ENCODE data around the gene EXOC4.
"Not testable (repeated sequence)": the region's sequence is repeated elsewhere in the genome, so short reads cannot be mapped to it uniquely, and the experiment has no call there.

Gene EXOC4

GRCh38 chr7:133641436-133641835 lies 388.6 kb downstream of the EXOC4 start:
- no peak for DNase-seq

- no peak for DNase-seq
These were observed 390.0 kb downstream of the EXOC4 start for GRCh38 chr7:133642907-133643306.

GRCh38 chr7:133643652-133644051 lies 390.8 kb downstream of the EXOC4 start:
- not testable (repeated sequence) for DNase-seq

GRCh38 chr7:133645884-133646391 lies 393.1 kb downstream of the EXOC4 start:
- DNase-seq, result no peak

GRCh38 chr7:133646472-133647315 lies 393.8 kb downstream of the EXOC4 start:
- no peak for DNase-seq

GRCh38 chr7:133649593-133649992 lies 396.7 kb downstream of the EXOC4 start:
- no peak for DNase-seq

GRCh38 chr7:133650069-133650468 lies 397.2 kb downstream of the EXOC4 start:
- DNase-seq, result no peak

GRCh38 chr7:133650487-133651300 lies 397.8 kb downstream of the EXOC4 start:
- DNase-seq, result no peak

- no peak for DNase-seq
These were observed 399.7 kb downstream of the EXOC4 start for GRCh38 chr7:133652547-133652946.

- no peak for DNase-seq
These were observed 401.7 kb downstream of the EXOC4 start for GRCh38 chr7:133654547-133654946.

GRCh38 chr7:133662276-133662675 lies 409.4 kb downstream of the EXOC4 start:
- DNase-seq, result no peak

GRCh38 chr7:133662830-133663229 lies 410.0 kb downstream of the EXOC4 start:
- DNase-seq, result no peak

GRCh38 chr7:133664528-133664927 lies 411.6 kb downstream of the EXOC4 start:
- no peak for DNase-seq

GRCh38 chr7:133668296-133669060 lies 415.6 kb downstream of the EXOC4 start:
- DNase-seq, result no peak

GRCh38 chr7:133669061-133669455 lies 416.2 kb downstream of the EXOC4 start:
- no peak for DNase-seq

- DNase-seq, result no peak
These were observed 417.4 kb downstream of the EXOC4 start for GRCh38 chr7:133670250-133670649.

- no peak for DNase-seq
These were observed 420.0 kb downstream of the EXOC4 start for GRCh38 chr7:133672866-133673265.

GRCh38 chr7:133674079-133674763 lies 421.3 kb downstream of the EXOC4 start:
- no peak for DNase-seq

- DNase-seq, result no peak
These were observed 422.8 kb downstream of the EXOC4 start for GRCh38 chr7:133675510-133676218.

GRCh38 chr7:133676805-133677370 lies 424.0 kb downstream of the EXOC4 start:
- no peak for DNase-seq

GRCh38 chr7:133678137-133678814 lies 425.4 kb downstream of the EXOC4 start:
- no peak for DNase-seq

Measured in NCI-H2029 treated with DMSO at 0.1 percent for 48 hours (cell line).